MM.1S (cell line): ENCODE results near the gene KDF1.

ENCODE experiments used
- DNase-seq: peaks from one replicate; pipeline ENCODE4 v3.0.0-alpha.2; 2015
- H2AFZ ChIP-seq: fragments of 300-600 bp; sonication (generic); 2 replicates; pipeline ENCODE4 v1.6.0; 2016; ENCODE audit warnings: antibody characterized with exemption, low read length
- H3F3A ChIP-seq: fragments of 300-600 bp; sonication (generic); 2 replicates; pipeline ENCODE4 v1.6.1; 2016; ENCODE audit warnings: mild to moderate bottlenecking, antibody characterized with exemption, low read length, moderate library complexity, mixed read lengths; ENCODE audit not compliant: insufficient read depth
- H3K27ac ChIP-seq: fragments of 300-600 bp; sonication (generic); 2 replicates; pipeline ENCODE4 v1.5.1; 2016; ENCODE audit warnings: mild to moderate bottlenecking, low read length
- H3K27me3 ChIP-seq: fragments of 300-600 bp; sonication (generic); replicated peaks from 2 replicates; pipeline ENCODE4 v1.6.0; 2016; ENCODE audit warnings: low read length; ENCODE audit not compliant: insufficient read depth
- H3K36me3 ChIP-seq: fragments of 300-600 bp; sonication (generic); replicated peaks from 2 replicates; pipeline ENCODE4 v1.6.1; 2016; ENCODE audit warnings: mild to moderate bottlenecking, low read length, mixed read lengths; ENCODE audit not compliant: insufficient read depth
- H3K4me1 ChIP-seq: fragments of 300-600 bp; sonication (generic); 2 replicates; pipeline ENCODE4 v1.6.1; 2016; ENCODE audit warnings: low read length, mixed read lengths
- H3K4me2 ChIP-seq: fragments of 300-600 bp; sonication (generic); 2 replicates; pipeline ENCODE4 v1.6.0; 2016; ENCODE audit warnings: low read depth, low read length
- H3K4me3 ChIP-seq: fragments of 300-600 bp; sonication (generic); 2 replicates; pipeline ENCODE4 v1.5.1; 2016; ENCODE audit warnings: low read length, mixed read lengths
- H3K79me2 ChIP-seq: fragments of 300-600 bp; sonication (generic); 2 replicates; pipeline ENCODE4 v1.6.1; 2016; ENCODE audit warnings: mixed run types, low read length, mixed read lengths
- H3K9ac ChIP-seq: fragments of 300-600 bp; sonication (generic); 2 replicates; pipeline ENCODE4 v1.6.1; 2016; ENCODE audit warnings: low read length, mixed read lengths
- H3K9me2 ChIP-seq: fragments of 300-600 bp; sonication (generic); replicated peaks from 2 replicates; pipeline ENCODE4 v1.6.1; 2016; ENCODE audit warnings: mild to moderate bottlenecking, low read length, mixed read lengths; ENCODE audit not compliant: insufficient read depth
- H3K9me3 ChIP-seq: fragments of 300-600 bp; sonication (generic); replicated peaks from 2 replicates; pipeline ENCODE4 v1.6.1; 2016; ENCODE audit warnings: mild to moderate bottlenecking, low read length, mixed read lengths; ENCODE audit not compliant: insufficient read depth
- H4K20me1 ChIP-seq: fragments of 300-600 bp; sonication (generic); 2 replicates; pipeline ENCODE4 v1.6.1; 2016; ENCODE audit warnings: mild to moderate bottlenecking, low read length, moderate library complexity, mixed read lengths; ENCODE audit not compliant: insufficient read depth
- EZH2 ChIP-seq: fragments of 300-600 bp; sonication (generic); optimal IDR thresholded peaks from 2 replicates; pipeline ENCODE3; 2017; ENCODE audit warnings: low read depth, mild to moderate bottlenecking, antibody characterized with exemption, low read length, mixed read lengths
- EZH2phosphoT487 ChIP-seq: fragments of 300-600 bp; sonication (generic); IDR thresholded peaks from 2 replicates; pipeline ENCODE4 v1.6.1; 2018; ENCODE audit warnings: antibody characterized with exemption, low read length
- TF ChIP-seq, protein P1 (sequence below): fragments of 300-600 bp; sonication (generic); IDR thresholded peaks from 2 replicates; pipeline ENCODE4 v1.5.1; 2016; ENCODE audit warnings: antibody characterized with exemption, low read length, mixed read lengths

KDF1 gene

GRCh38 chr1:26971590-26971989, 11.3 kb upstream of the KDF1 start:
- Histone ChIP-seq H2AFZ (no peak overlapping the region), H3F3A (no peaks in the 10 kb centered on the region), H3K9me2 (no peaks in the 10 kb centered on the region), H3K27me3 (0 out of 2 replicates have a peak, but pooled peaks cover 3% of the 10 kb centered on the region), H3K4me2 (no peak overlapping the region), H3K4me1 (no peaks in the 10 kb centered on the region), H4K20me1 (no peaks in the 10 kb centered on the region), H3K4me3 (no peak overlapping the region), H3K27ac (no peak overlapping the region), H3K36me3 (no peaks in the 10 kb centered on the region), H3K79me2 (no peaks in the 10 kb centered on the region), H3K9me3 (no peaks in the 10 kb centered on the region), H3K9ac (no peak overlapping the region)
- TF ChIP-seq, protein P1, sequence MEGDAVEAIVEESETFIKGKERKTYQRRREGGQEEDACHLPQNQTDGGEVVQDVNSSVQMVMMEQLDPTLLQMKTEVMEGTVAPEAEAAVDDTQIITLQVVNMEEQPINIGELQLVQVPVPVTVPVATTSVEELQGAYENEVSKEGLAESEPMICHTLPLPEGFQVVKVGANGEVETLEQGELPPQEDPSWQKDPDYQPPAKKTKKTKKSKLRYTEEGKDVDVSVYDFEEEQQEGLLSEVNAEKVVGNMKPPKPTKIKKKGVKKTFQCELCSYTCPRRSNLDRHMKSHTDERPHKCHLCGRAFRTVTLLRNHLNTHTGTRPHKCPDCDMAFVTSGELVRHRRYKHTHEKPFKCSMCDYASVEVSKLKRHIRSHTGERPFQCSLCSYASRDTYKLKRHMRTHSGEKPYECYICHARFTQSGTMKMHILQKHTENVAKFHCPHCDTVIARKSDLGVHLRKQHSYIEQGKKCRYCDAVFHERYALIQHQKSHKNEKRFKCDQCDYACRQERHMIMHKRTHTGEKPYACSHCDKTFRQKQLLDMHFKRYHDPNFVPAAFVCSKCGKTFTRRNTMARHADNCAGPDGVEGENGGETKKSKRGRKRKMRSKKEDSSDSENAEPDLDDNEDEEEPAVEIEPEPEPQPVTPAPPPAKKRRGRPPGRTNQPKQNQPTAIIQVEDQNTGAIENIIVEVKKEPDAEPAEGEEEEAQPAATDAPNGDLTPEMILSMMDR = no peak
- no peak for TF ChIP-seq EZH2phosphoT487
- no peak for TF ChIP-seq EZH2
- DNase-seq = no peak

DNA sequence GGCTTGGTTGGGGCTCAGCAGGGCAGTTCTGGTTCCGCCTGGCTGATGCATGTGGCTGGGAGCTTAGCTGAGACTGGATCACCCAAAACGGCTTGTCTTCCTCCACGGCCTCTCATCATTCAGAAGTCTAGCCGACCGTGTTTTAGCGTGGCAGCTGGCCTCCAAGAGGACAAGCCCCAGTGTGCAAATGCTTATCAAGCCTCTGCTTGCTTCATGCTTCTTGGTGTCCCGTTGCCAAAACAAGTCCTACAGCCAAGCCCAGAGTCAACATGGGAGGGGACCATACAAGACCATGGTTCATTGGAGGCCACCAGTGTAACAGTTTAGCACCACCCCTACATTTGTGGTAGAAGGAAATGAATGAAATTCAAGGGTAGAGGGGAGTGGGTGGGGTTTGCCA, 10.5 kb upstream of the KDF1 start:
- no peak overlapping the region for H3K4me2 ChIP-seq
- DNase-seq = no peak

DNA sequence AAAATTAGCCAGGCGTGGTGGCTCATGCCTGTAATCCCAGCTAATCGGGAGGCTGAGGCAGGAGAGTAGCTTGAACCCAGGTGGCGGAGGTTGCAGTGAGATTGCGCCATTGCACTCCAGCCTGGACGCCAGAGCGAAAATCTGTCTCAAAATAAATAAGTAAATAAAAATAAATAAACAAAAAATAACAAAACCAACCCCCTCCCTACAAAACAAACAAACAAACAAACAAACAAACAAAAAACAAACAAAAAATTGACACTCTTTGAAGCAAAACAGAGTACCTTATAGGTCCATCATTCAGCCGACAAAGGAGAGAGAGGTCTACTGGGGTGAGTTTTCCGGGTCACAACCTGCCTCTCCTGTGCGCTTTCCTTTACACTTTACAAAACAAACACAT, 5.4 kb upstream of the KDF1 start:
- Histone ChIP-seq H3K9me2 (no peaks in the 10 kb centered on the region), H3K9me3 (no peaks in the 10 kb centered on the region), H3K36me3 (no peaks in the 10 kb centered on the region), H3K27ac (no peak overlapping the region), H3K4me2 (no peak overlapping the region), H3K9ac (no peak overlapping the region), H3K79me2 (no peaks in the 10 kb centered on the region), H2AFZ (no peak overlapping the region), H3K4me1 (peaks cover 3% of the 10 kb centered on the region; the same call in 1 of the 2 replicates), H3K4me3 (no peak overlapping the region), H3F3A (peaks cover 3% of the 10 kb centered on the region; the same call in 1 of the 2 replicates), H3K27me3 (peaks cover 11% of the 10 kb centered on the region; the same call in 1 of the 2 replicates), H4K20me1 (no peaks in the 10 kb centered on the region)
- DNase-seq = no peak
- TF ChIP-seq, protein P1 = no peak
- TF ChIP-seq EZH2phosphoT487 (no peak), EZH2 (no peak)

More for the DNA sequence above, 10.5 kb upstream of the KDF1 start:
- no peak for TF ChIP-seq EZH2
- TF ChIP-seq, protein P1 = no peak
- TF ChIP-seq EZH2phosphoT487 = no peak
- H3F3A ChIP-seq = no peaks in the 10 kb centered on the region
- H3K9me3 ChIP-seq = no peaks in the 10 kb centered on the region
- H3K9me2 ChIP-seq = no peaks in the 10 kb centered on the region
- no peaks in the 10 kb centered on the region for H3K36me3 ChIP-seq
- no peaks in the 10 kb centered on the region for H3K79me2 ChIP-seq
- H3K9ac ChIP-seq = no peak overlapping the region
- no peak overlapping the region for H3K4me3 ChIP-seq
- no peaks in the 10 kb centered on the region for H3K4me1 ChIP-seq
- peaks cover 4% of the 10 kb centered on the region; the same call in 1 of the 2 replicates for H3K27me3 ChIP-seq
- H2AFZ ChIP-seq = no peak overlapping the region
- no peaks in the 10 kb centered on the region for H4K20me1 ChIP-seq
- H3K27ac ChIP-seq = no peak overlapping the region
